GM12891 (cell line): ENCODE data around the gene TSHZ3.

Experiments used
- POLR2A ChIP-seq: IDR thresholded peaks from 2 replicates; pipeline ENCODE4 v1.6.1; 2011; ENCODE audit warnings: low read depth, low read length, control low read depth
- POLR2AphosphoS5 ChIP-seq: IDR thresholded peaks from 2 replicates; pipeline ENCODE4 v1.6.1; 2011; ENCODE audit warnings: low read depth, low read length, control low read depth

- TF ChIP-seq POLR2AphosphoS5 (no peak), POLR2A (no peak)
Observed at GRCh38 chr19:31276831-31277230, 72.4 kb downstream of the TSHZ3 start.
